G401 (cell line): ENCODE data around the gene EMILIN3. TPM values are rescaled to one million over a fixed set of nuclear protein-coding genes. Genes with fewer than 3 reads are reported as not detected.

Experiments used
- DNase-seq: peaks from one replicate; pipeline ENCODE4 v3.0.0-alpha.2; 2015; ENCODE audit warnings: low spot score
- in situ Hi-C: cut with HindIII; loops from 2 replicates; pipeline ENCODE4 v1.10.0; 2016; ENCODE audit warnings: low sequenced_read_pairs, mixed read lengths
- total RNA-seq: library from RNA; depleted of rRNA; stranded (reverse); fragments of >200 nt; shearing (Covaris generic); gene quantifications from 2 replicates; pipeline ENCODE4 v1.2.3, GENCODE V29; 2014

The EMILIN3 gene
- total RNA-seq, 1 experiment from 2014 or later: 0.71 TPM

DNA sequence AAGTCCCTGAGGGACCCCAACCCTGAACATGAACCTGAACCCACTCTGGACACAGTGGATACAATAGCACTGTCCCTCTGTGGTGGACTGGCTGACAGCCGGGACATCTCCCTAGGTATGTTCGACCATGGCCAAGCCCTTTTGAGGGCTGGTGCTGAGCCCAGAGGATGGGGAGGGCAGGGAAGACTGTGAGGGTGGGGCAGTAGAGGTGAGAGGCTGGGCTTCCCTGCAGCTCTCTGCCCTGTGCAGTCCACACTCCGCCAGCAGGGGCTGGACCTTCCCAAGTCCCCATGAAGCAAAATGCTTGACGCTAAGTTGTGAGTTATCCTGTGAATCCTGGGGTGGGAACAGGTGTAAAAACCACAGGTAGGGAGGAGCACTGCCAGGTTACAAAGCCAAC is 14.5 kb downstream of the EMILIN3 start:
- DNase-seq: peak; percentile 60
- in situ Hi-C loops: no loop called here

DNA sequence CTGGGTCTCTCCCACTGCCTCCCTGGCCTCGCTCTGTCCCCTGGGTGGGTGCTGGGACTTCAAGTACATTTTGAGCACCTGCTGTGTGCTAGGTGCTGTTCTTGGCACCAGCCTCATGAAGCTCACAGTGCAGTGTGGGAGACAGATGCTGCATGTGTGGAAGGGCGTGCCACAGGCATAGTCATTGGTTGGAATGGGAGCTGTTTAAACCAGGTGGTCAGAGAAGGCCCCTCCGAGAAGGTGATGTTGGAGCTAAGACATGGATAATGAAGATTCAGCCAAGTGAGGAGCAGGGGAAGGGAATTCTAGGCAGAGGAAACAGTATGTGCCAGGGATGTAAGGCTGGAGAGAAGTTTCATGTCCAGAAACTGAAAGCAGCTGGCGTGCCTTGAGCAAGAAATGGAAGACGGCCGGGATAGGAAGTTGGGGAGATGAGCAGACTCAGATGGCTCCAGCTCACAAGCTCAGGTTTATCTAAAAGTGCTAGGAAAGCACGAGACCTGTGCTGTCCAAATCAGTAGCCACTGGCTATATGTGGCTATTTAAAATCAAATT is 16.1 kb downstream of the EMILIN3 start:
- DNase-seq: no peak
- in situ Hi-C loops: no loop called here

DNA sequence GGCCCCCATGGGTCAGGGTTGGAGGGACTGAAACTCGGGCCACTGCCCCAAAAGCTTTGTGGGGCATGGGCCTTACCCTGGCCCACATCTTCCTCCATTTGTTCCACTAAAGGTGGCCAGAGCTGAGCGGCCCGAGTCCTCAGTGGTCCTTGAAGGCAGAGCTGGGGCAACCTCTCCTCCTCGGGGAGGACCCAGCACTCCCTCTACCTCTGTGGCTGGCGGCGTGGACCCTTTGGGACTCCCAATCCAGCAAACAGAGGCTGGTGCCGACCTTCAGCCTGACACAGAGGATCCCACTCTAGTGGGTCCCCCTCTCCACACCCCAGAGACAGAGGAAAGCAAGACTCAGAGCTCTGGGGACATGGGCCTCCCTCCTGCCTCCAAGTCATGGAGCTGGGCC is 16.7 kb downstream of the EMILIN3 start:
- in situ Hi-C loops: no loop called here
- no peak for DNase-seq

DNA sequence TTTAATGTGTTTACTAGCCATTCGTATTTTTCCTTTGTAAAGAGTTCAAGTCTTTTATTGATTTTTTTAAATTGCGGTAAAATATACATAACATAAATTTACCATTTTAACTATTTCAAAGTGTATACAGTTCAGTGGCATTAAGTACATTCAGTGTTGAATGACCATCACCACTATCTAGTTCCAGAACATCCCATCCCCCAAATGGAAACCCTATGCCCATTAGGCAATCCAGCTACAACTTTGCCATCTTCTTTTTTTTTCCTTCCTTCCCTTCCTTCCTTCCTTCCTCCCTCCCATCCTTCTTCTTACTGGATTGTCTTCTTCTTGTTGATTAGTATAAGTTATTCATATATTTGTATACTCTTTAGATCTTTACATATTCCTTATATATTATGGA is 17.4 kb downstream of the EMILIN3 start:
- DNase-seq: no peak
- in situ Hi-C loops: no loop called here

DNA sequence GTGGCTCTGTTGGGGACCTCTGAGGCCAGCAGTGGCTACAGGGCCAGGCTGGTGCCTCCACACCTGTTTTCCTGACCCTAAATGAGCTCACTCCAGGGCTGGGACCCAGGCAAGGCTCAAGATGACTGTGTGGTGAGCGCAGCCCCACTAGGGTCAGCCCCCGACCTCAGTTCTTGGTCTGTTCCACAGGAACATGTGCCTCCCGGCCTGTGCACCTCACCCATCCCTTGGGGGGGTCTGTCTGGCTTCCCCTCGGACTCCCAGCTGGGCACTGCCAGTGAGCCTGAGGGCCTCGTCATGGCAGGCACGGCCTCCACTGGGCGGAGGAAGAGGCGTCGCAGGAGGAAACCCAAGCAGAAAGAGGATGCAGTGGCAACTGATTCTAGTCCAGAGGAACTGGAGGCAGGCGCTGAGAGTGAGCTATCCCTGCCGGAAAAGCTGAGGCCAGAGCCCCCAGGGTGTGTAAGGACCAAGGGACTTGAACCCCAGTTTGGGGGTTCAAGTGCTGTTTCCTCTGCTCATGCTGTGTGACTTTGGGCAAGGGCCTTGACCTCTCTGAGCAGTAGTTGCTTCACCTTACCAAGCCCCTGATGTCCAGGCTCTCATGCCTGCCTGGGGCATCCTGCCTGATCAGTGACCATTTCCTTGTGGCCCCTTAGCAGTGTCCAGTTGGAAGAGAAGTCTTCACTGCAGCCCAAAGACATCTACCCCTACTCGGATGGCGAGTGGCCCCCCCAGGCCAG is 18.0 kb downstream of the EMILIN3 start:
- in situ Hi-C loops: no loop called here
- no peak for DNase-seq

DNA sequence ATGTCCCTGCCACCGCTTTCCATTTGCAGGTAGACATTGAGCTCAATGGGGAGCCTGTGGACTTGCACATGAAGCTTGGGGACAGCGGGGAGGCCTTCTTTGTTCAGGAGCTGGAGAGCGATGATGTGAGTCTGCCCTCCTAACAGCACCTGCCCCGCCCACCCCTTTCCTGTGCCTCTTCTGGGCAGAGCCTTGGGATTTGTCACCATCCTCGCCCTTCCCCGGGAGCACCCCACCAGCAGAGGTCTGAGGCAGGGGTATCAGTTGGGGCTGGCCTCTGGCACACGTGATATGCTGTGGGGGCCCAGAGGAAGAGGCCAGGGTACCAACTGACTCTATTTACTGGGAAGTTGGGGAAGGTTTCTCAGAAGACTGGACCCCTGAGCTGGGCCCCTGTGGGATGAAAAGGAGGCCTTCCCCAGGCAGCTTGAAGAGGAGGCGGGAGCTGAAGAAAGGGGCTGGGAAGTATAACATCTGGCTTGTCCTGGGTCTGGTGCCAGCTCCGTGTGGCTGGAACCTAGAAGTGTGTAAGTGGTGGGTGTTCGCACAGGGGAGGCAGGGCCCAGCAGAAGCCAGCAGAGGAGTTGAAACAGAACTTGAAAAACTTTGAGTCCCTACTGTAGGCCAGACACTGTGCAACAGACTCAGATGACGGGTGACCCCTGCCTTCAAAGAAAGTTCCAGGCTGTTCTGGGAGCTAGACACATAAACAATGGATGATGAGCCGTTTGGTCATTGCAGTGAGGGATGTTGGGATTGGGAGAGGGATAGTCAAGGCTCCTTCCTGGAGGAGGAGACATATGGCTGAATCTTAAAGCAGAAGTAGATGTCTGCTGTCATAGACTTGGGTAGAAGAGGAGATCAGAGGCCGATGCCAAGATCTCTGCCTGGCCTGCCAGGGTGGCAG is 18.8 kb downstream of the EMILIN3 start:
- in situ Hi-C loops: no loop called here
- no peak for DNase-seq

DNA sequence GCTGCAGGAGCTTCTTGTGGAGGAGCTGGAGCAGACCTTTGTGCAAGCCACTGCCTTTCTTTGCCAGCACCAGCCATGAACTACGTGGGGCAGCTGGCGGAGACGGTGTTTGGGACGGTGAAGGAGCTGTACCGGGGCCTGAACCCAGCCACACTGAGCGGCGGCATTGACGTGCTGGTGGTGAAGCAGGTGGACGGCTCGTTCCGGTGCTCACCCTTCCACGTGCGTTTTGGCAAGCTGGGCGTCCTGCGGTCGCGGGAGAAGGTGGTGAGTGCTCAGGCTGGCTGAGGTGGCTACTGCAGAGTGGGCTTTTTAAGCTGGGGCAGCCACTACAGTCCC is 20.9 kb downstream of the EMILIN3 start:
- no peak for DNase-seq
- in situ Hi-C loops: no loop called here

DNA sequence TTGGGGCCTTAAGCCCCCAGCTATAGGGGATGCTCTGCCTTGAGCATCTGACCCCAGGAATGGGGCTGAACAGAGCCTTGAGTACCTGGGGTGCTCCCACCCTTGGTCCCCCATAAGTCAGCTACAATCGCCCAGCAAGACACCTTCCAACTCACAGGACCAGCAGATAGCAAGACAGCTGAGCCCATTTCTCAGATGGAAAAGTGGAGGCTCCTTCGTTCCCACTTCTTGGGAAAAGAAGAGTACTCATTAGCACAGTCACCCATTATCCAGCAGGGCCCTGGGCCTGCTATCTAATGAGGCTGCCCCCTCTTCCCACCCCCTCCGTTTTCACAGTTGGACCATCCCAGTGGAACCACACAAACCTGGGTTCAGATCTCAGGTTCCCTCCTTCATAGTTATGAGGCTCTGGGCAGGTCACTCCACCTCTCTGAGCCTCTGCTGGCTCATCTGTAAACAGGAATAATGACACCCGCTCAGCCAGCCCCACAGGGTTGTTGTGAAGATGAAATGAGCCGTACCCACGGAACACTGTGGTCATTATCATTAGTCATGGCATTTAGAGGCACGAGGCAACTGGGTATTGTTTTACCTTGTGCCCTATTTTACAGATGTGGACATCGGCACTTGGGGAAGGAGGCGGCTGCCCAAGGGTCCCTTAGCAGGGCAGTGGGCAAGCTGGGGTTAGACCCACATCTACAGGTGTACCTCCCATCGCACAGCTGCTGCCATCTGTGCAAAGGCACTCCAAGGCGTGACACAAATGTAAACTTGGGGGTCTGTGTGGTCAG is 21.5 kb downstream of the EMILIN3 start:
- no peak for DNase-seq
- in situ Hi-C loops: no loop called here

DNA sequence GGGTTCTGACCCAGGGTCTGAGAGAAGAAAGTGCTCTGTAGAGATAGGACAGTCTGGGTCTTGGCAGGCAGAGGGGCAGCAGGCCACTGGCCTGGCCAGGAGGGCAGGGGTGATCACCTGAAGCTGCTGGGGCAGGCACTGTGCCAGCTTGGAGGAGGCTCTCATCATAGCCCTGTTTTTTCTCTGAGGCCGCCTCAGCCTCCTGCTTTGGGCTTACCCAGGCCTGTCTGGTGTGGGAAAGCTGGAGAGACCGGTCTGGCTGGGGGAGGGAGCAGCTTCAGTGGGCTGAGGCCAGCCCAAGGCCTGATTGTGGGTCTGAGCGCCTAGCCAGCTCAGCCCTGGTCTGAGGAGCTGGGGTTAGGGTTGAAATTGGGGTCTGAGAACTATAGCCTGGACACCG is 22.1 kb downstream of the EMILIN3 start:
- no peak for DNase-seq
- in situ Hi-C loops: no loop called here

DNA sequence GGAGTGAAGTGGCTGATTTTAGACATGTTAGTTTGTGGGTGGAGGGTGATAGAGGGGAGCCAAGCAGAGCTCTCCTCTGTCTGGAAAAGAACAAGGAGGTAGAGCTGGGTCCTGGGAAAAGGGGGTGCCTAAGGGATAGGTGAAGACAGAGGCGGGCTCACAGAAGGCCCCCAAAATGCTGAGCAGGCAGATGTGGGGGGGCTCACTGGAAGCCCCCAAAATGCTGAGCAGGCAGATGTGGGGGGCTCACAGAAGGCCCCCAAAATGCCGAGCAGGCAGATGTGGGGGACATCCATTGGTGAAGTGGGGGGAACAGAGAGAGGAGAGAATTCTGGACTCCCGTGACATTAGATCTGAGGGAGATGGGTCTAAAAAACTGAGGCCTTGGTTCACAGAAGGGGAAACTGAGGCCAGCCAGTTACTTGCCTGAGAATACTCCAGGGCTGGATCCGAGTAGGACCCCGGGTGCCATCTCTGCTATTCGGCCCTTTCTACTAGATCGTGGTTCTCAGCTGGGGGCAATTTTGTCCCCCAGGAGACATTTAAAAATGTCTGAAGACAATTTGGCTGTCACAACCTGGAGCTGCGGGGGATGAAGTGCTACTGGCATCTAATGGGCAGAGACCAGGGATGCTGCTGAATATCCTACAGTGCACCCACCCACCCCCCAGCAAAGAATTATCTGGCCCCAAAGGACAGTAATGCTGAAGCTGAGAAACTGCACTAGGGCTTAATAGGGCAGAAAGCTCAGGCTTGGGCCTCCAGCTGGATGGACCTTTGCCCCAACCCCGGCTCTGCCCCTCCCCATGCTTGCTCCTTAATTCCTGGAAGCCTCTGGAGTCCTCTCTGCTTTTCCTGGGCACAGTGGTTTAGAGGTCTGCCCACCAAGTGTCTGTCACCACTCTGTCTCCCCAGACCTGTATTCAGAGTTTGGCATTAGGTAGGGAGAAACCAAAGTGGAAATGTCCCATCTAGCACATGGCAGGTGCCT is 23.8 kb downstream of the EMILIN3 start:
- in situ Hi-C loops: no loop called here
- no peak for DNase-seq

DNA sequence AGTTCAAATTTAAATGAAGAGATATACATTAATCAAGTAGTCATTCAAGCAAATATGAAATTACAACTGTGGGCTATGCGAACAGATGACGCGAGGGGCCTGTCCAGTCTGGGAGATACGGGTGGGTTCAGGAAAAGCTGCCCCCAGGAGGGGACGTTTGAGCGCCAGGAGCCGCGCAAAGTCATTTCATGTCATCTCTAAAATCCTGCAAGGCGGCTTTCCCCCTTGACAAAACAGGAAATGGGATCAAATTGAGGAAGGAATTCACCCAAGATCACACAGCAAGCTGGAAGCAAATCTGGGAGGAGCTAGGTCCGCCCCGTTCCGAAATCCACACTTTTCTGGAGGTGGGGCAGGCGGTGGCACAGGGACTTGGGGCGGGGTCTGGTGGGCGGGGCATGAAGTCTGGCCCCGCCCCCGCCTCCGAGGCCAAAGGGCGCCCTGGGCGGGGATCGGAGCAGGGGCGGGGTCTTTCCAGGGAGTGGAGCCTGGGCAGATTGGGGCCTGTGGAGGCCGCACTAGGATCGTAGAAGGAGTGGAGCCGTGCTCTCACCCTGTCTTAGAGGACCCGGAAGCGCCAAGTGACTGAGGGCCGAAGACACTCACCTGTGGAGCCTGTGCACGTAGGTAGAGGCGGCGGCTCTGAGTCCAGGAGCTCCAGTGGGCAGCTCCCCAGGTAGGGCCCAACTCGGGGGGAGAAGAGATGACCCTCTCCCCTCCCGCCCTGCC is 26.1 kb downstream of the EMILIN3 start, which contains the start of gene LPIN3:
TSS of gene LPIN3 (plus strand) at position 495 of the 729 bp plus-strand sequence. CDS start 4,983 bp downstream, outside the sequence.
- peak; percentile 55 for DNase-seq
- in situ Hi-C loops: no loop called here

DNA sequence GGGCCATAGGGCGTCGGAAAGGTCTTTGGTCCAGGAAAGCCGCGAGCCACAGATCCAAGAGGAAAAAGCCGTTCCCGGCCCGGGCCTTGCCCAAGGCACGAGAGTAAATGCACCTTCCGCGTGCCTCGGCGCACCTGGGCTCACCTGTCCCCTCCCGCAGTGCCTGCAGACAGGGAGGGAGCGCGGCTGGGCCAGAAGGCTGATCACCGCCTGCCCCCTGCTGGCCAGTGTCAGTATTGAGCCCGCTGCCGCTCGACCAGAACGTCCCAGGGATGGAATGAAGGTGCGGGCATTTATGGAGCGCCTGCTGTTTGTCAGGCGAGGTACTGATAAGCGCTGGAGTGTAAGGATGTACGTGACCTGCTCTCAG is 26.7 kb downstream of the EMILIN3 start:
- in situ Hi-C loops: no loop called here
- DNase-seq: peak; percentile 79

DNA sequence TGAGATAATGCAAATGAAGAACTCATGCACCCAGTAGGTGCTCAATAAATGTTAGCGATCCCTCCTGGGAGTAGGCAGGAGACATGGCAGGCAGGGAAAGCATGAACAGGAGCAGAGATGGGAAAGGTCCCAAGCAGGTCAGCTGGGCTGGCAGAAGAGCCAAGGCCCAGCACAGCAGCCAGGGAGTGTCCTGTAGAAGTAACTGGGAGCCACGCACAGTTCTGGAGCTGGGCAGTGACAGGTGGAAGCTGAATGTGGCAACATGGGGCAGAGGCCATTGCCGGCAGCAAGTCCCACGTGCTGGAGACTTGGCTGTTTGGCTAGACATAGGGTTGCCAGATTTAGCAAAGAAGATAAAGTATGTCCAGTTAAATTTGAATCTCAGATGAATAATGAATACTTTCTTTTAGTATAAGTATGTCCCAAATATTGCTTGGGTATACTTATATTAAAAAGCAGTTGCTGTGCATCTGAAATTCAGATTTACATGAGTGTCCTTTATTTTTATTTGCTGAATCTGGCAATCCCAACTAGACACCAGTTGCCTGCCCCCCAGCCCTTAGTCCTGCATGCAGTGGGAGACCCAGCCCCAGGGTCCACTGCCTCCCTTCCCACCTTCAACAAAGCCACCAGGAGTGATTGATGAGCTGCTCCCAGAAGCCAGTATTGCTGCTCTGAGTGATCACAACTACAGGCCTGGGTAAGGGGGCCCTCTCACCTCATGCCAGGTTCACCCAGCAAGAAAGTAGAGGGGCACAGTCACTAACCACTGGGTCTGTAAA is 29.7 kb downstream of the EMILIN3 start:
- DNase-seq: no peak
- in situ Hi-C loops: no loop called here

DNA sequence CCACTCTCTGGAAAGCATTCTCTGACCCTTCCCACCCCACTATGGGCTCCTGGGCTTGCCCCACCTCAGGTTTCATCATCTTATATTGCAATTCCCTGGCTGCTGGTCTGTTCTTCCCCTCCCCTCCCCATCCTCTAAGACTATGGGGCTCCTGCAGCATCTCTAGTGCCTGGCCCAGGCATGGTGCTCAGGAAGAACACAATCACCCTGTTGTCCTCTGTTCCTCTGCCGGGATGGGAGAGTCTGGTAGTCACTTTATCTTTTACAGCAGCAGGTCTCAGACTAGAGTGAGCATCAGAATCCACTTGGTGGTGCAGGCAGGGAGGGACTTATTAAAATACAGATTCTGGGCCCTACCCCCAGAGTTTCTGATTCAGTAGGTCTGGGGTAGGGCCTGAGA is 31.0 kb downstream of the EMILIN3 start:
- in situ Hi-C loops: no loop called here

DNA sequence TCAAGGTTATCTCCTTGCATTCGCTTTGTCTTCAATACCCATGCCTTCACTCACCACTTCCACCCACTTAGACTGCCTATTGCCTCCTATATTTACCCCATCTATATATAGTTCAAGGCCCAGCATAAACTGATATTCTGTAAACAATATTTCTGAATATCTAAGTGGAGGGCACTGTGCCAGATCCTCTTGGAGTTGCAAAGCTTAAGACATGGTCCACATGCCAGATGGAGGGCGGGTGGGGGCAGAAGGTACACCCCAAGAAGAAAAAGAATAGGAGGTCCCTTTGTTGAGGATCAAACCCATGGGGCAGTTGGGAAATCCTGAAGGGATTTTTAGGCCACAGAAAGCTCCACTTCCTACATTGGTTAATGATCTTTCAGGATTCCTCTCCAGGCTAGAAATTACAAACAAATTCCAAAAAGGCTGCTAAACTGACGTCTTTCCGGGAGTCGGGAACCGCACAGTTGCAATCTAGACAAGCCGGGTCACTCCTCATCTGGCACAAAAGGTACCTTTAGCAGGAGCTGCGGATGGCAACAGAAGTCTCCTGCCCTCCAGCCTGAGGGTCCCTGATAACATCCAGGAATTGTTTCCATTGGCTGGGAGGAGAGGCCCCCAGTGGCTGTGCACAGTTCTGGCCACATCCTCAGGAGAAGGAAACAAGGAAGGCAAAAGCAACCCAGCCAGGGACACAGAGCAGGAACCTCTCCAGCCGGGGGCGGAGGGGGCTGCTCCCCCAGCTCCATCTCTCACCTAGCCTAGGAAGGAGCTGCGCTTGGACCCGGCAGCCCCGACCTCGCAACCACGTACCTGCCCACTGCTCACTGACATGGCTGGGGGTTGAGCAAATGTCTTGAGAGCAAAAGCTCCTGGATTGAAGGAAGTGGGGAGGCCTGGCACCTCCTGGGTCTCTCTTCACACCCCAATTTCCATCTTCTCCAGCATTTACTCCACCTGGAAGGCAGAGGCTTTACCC is 31.9 kb downstream of the EMILIN3 start:
- no peak for DNase-seq
- in situ Hi-C loops: no loop called here

More for the DNA sequence above, 31.0 kb downstream of the EMILIN3 start:
- no peak for DNase-seq

DNA sequence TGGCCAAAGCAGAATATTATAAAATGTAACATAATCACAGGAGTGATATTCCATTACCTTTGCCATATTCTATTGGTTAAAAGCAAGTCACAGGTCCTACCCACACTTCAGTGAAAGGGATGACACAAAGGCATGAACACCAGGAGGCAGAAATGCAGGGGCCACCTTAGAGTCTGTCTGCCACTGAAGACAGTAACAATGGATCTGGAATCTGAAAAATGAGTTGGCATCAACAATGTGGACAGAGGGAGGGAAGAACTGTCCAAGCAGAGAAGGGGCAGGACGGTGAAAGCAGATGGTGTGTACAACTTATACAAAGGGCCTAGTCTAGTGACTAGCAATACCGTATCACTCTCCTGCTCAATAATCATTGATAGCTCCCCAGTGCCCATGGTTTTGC is 32.6 kb downstream of the EMILIN3 start:
- no peak for DNase-seq

More for the DNA sequence above, 32.6 kb downstream of the EMILIN3 start:
- in situ Hi-C loops: no loop called here
